ENCODE data around the gene DUSP19.
A peak's percentile ranks its signal among the peaks of the same experiment; 100 is the strongest.

The DUSP19 gene

GRCh38 chr2:183123959-183124221 is 45.3 kb downstream of the DUSP19 start:
- no peak for DNase-seq (ENCODE audit: extremely low spot score)
- TF ChIP-seq CTBP1 (IDR thresholded peaks at IDR 0.05; ENCODE audit: borderline replicate concordance) (no peak), FOXM1 (IDR thresholded peaks at IDR 0.05; ENCODE audit: borderline replicate concordance) (no peak), ELF4 (IDR thresholded peaks at IDR 0.05) (no peak), FOXK2 (IDR thresholded peaks at IDR 0.05) (no peak), SP1 (IDR thresholded peaks at IDR 0.05) (no peak), BHLHE40 (IDR thresholded peaks at IDR 0.05; ENCODE audit: borderline replicate concordance) (no peak), L3MBTL2 (conservative IDR thresholded peaks at IDR 0.05) (no peak), HDGF (IDR thresholded peaks at IDR 0.05; ENCODE audit: borderline replicate concordance) (no peak), TARDBP (IDR thresholded peaks at IDR 0.05) (no peak), ARNT (IDR thresholded peaks at IDR 0.05) (no peak), NFRKB (IDR thresholded peaks at IDR 0.05) (no peak), FOXA1 (IDR thresholded peaks at IDR 0.05) (no peak), SUZ12 (IDR thresholded peaks at IDR 0.05) (no peak), ZNF384 (IDR thresholded peaks at IDR 0.05) (no peak), LEF1 (IDR thresholded peaks at IDR 0.05; ENCODE audit: borderline replicate concordance) (no peak)
- TF ChIP-seq, protein P1, sequence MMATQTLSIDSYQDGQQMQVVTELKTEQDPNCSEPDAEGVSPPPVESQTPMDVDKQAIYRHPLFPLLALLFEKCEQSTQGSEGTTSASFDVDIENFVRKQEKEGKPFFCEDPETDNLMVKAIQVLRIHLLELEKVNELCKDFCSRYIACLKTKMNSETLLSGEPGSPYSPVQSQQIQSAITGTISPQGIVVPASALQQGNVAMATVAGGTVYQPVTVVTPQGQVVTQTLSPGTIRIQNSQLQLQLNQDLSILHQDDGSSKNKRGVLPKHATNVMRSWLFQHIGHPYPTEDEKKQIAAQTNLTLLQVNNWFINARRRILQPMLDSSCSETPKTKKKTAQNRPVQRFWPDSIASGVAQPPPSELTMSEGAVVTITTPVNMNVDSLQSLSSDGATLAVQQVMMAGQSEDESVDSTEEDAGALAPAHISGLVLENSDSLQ (IDR thresholded peaks at IDR 0.05) = no peak
- ChIA-PET POLR2A (interaction anchor here (1.5 to 2.6 kb wide), 2 partner anchors 44 to 59 kb away, joined by 5 to 29 read pairs; partner anchors contain the start of gene DUSP19), CTCF (no interaction called here)

DNA sequence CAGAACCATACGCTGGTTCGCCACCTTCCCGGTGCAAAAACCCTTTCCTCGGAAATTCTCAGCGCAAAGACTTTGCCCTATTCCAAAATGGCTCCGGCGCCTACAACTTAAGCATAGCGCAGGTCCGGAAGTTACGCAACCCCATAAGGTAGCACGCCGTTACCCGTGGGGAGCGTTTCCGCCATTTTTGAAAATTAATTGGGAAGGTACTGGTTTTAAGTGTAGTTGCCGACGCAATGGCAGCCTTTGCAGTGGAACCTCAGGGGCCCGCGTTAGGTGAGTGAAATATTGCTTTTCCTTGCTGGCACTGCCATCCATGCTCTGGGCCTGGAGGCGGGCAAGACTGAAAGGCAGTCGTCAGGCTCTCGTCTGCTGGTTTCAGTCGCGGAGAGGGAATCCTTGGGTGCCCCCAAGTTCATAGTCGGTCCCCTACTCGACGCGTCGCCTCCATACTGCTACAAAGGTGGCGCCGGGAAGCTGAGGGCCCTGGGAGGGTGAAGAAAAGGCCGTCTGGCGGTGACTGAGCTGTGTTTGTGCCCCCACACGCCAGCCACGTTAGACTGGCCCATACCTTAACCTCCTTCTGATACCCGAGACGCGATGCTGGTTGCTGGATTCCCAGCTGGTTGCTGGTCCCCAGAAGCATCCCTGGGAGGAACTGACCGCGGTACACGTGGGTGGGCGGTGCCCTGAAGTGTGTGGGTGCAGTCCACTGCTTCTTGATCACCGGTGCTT is 45.8 kb downstream of the DUSP19 start, which contains the start of gene NUP35:
Gene NUP35 (plus strand): TSS at position 222 of the 735 bp plus-strand sequence. CDS start 15 bp downstream, at position 237.
- ChIA-PET POLR2A (interaction anchor here (0.6 to 2.6 kb wide), 11 partner anchors 12 to 232 kb away, joined by 3 to 29 read pairs (median 4); partner anchors contain the start of gene DUSP19), CTCF (no interaction called here)

GRCh38 chr2:183124957-183125255 is 46.4 kb downstream of the DUSP19 start:
- POLR2A ChIA-PET = interaction anchor here (0.6 to 2.6 kb wide), 11 partner anchors 12 to 232 kb away, joined by 3 to 29 read pairs (median 4); partner anchors contain the start of gene DUSP19
- CTCF ChIA-PET = no interaction called here
- TF ChIP-seq FOXK2 (IDR thresholded peaks at IDR 0.05) (no peak), TARDBP (IDR thresholded peaks at IDR 0.05) (no peak), L3MBTL2 (conservative IDR thresholded peaks at IDR 0.05) (peak; percentile 51), FOXM1 (IDR thresholded peaks at IDR 0.05; ENCODE audit: borderline replicate concordance) (no peak), CTBP1 (IDR thresholded peaks at IDR 0.05; ENCODE audit: borderline replicate concordance) (no peak), ARNT (IDR thresholded peaks at IDR 0.05) (no peak), HDGF (IDR thresholded peaks at IDR 0.05; ENCODE audit: borderline replicate concordance) (no peak), ELF4 (IDR thresholded peaks at IDR 0.05) (no peak)
- TF ChIP-seq, protein P1 (IDR thresholded peaks at IDR 0.05) = no peak
- no peak for DNase-seq (ENCODE audit: extremely low spot score)

More for the DNA sequence above, 45.8 kb downstream of the DUSP19 start, which contains the start of gene NUP35:
- peak; percentile 77 for DNase-seq (ENCODE audit: extremely low spot score)
- no peak for TF ChIP-seq LEF1 (IDR thresholded peaks at IDR 0.05; ENCODE audit: borderline replicate concordance)
- TF ChIP-seq FOXK2 (IDR thresholded peaks at IDR 0.05) = no peak
- TF ChIP-seq, protein P1 (IDR thresholded peaks at IDR 0.05) = no peak
- no peak for TF ChIP-seq SP1 (IDR thresholded peaks at IDR 0.05)
- TF ChIP-seq ELF4 (IDR thresholded peaks at IDR 0.05) = peak; percentile 70
- TF ChIP-seq NFRKB (IDR thresholded peaks at IDR 0.05) = peak; percentile 88
- TF ChIP-seq FOXA1 (IDR thresholded peaks at IDR 0.05) = no peak
- peak; percentile 49; the same call in 1 of the 2 replicates for TF ChIP-seq FOXM1 (IDR thresholded peaks at IDR 0.05; ENCODE audit: borderline replicate concordance)
- no peak for TF ChIP-seq TARDBP (IDR thresholded peaks at IDR 0.05)
- TF ChIP-seq ZNF384 (IDR thresholded peaks at IDR 0.05) = no peak
- TF ChIP-seq HDGF (IDR thresholded peaks at IDR 0.05; ENCODE audit: borderline replicate concordance) = no peak
- TF ChIP-seq CTBP1 (IDR thresholded peaks at IDR 0.05; ENCODE audit: borderline replicate concordance) = no peak; the same call in 1 of the 2 replicates
- TF ChIP-seq BHLHE40 (IDR thresholded peaks at IDR 0.05; ENCODE audit: borderline replicate concordance) = no peak
- peak; percentile 95 for TF ChIP-seq L3MBTL2 (conservative IDR thresholded peaks at IDR 0.05)
- no peak for TF ChIP-seq ARNT (IDR thresholded peaks at IDR 0.05)
- TF ChIP-seq SUZ12 (IDR thresholded peaks at IDR 0.05) = no peak

DNA sequence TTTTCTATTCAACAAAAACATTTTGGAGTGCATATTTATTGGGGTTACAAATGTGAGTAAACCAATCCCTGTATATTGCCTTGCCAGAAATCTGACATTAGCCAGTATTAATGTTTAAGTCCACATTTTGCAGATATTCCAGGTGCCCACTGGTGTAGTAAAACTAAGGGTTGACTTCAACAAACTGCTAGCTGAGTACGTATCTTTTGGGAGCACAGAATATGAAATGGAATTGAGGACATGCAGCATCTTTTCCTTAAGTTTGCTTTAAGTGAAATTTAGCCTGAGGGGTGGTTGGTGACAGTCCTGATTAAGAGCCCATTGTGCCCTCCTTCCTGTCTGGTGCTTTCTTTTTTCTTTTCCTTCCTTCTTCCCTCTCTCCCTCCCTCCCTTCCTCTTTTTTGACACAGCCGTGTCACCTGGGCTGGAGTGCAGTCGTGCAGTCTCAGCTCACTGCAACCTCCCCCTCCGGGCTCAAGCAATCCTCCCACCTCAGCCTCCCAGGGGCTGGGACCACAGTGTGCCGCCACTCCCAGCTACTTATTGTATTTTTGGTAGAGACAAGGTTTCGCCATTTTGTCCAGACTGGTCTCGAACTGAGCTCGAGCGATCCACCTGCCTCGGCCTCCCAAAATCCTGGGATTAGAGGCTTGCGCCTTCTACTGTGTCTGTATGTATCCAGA is 47.3 kb downstream of the DUSP19 start:
- CTCF ChIA-PET = interaction anchor here (0.6 kb wide), 1 partner anchor 15 kb away, joined by 3 read pairs; no protein-coding TSS in a partner anchor
- POLR2A ChIA-PET = interaction anchor here (1.1 to 2.6 kb wide), 2 partner anchors 38 to 46 kb away, joined by 5 to 29 read pairs; partner anchors contain the start of gene DUSP19
- TF ChIP-seq L3MBTL2 (conservative IDR thresholded peaks at IDR 0.05) (no peak), BHLHE40 (IDR thresholded peaks at IDR 0.05; ENCODE audit: borderline replicate concordance) (no peak), SP1 (IDR thresholded peaks at IDR 0.05) (no peak), FOXA1 (IDR thresholded peaks at IDR 0.05) (no peak)
- TF ChIP-seq, protein P1 (IDR thresholded peaks at IDR 0.05) = peak; percentile 48
- no peak for DNase-seq (ENCODE audit: extremely low spot score)

DNA sequence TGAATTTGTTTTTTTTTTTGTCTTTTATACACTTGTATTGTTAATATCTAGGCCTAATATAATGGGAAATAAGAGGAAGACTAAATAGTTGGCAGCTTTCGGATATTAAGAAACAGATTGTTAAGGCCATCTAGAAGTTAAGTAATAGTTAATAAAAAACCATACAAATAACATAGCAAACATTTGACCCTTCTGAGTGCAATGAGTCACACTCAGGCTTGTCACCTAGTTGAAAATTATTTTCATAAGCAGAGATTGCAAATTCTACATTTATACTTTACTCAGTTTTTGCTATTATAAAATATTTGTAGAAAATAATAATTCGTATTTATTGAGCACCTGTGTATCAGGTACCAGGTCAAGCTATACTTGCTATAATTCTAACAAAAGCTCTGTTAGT is 48.1 kb downstream of the DUSP19 start:
- DNase-seq (ENCODE audit: extremely low spot score) = no peak
- TF ChIP-seq SUZ12 (IDR thresholded peaks at IDR 0.05) (no peak), FOXA1 (IDR thresholded peaks at IDR 0.05) (no peak), ARNT (IDR thresholded peaks at IDR 0.05) (no peak), TARDBP (IDR thresholded peaks at IDR 0.05) (no peak), FOXK2 (IDR thresholded peaks at IDR 0.05) (no peak), NFRKB (IDR thresholded peaks at IDR 0.05) (no peak), CTBP1 (IDR thresholded peaks at IDR 0.05; ENCODE audit: borderline replicate concordance) (no peak), ELF4 (IDR thresholded peaks at IDR 0.05) (no peak), FOXM1 (IDR thresholded peaks at IDR 0.05; ENCODE audit: borderline replicate concordance) (no peak), ZNF384 (IDR thresholded peaks at IDR 0.05) (no peak), BHLHE40 (IDR thresholded peaks at IDR 0.05; ENCODE audit: borderline replicate concordance) (no peak), SP1 (IDR thresholded peaks at IDR 0.05) (no peak), L3MBTL2 (conservative IDR thresholded peaks at IDR 0.05) (no peak), LEF1 (IDR thresholded peaks at IDR 0.05; ENCODE audit: borderline replicate concordance) (no peak), HDGF (IDR thresholded peaks at IDR 0.05; ENCODE audit: borderline replicate concordance) (no peak)
- TF ChIP-seq, protein P1 (IDR thresholded peaks at IDR 0.05) = no peak
- ChIA-PET CTCF (no interaction called here), POLR2A (interaction anchor here (1.3 kb wide), 1 partner anchor 48 kb away, joined by 5 read pairs; the partner anchor contains the start of gene DUSP19)

Measured in HEK293T (cell line).